Putamen (tissue), 1 donor: ENCODE data around the gene FARS2.

Experiments used
- DNase-seq: peaks from one replicate; pipeline ENCODE4 v3.0.0-alpha.2; 2016; ENCODE audit warnings: low spot score

Gene FARS2

GRCh38 chr6:5427586-5427985, 166.3 kb downstream of the FARS2 start:
- no peak for DNase-seq

GRCh38 chr6:5433324-5433723, 172.0 kb downstream of the FARS2 start:
- DNase-seq: no peak

DNA sequence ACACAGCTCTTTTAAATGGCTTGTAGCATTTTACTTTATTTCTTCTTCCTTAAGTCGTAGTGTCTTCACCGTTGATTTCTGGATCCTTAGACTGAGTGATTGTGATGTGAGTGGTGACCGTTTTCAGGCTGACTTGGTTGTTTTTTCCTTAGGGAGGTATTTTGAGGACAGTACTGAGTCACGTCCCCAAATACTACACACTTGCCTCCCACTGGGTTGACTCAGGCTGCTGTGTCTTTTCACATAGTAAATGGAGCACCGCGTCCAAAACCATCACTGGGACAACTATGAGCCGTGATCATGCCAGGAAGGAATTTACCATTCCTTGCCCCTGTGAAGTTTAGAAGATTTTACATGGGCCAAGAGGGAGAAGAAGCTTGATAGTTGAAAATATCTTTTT, 174.1 kb downstream of the FARS2 start:
- DNase-seq: peak; percentile 22

- DNase-seq: no peak
These were observed 177.7 kb downstream of the FARS2 start for GRCh38 chr6:5438922-5439584.

DNA sequence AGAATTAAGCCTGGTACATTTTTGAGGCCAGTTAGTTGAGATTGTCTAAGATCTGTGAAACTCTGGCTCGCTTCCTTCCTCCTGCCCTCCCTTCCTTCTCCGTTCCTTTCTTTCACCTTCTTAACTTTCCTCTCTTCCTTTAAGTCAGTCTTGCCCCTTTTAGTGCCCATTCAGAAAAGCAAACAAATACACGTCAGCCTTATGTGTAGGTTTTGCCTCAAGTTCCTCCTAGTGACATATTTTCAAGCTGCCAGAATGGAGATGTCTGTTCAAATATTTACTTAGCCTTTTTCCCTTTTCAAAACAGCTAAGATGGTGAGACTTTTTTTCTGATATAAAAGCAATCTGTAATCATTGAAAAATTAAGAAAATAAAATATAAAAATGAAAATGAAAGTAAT, 178.4 kb downstream of the FARS2 start:
- no peak for DNase-seq

GRCh38 chr6:5442319-5442718, 181.0 kb downstream of the FARS2 start:
- peak; percentile 77 for DNase-seq

GRCh38 chr6:5442916-5443315, 181.6 kb downstream of the FARS2 start:
- no peak for DNase-seq

DNA sequence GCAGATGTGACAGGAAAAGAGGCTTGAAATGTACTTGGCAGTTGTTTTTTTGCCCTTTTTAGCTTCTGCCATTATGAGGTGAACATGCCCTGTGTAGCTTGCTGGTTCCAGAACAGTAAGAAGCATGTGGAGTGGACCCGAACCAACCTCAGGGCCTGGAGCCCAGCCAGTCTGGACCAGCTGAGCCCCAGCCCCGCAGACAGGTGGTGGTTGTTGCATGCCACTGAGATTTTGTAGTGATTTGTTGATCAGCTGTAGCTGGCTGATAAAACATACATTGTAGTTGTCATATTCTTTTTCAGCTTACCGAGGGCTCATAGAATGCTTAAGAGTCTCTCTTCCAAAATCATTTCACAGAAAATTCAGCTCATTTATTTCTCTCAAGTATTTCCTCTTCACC, 182.2 kb downstream of the FARS2 start:
- no peak for DNase-seq

DNA sequence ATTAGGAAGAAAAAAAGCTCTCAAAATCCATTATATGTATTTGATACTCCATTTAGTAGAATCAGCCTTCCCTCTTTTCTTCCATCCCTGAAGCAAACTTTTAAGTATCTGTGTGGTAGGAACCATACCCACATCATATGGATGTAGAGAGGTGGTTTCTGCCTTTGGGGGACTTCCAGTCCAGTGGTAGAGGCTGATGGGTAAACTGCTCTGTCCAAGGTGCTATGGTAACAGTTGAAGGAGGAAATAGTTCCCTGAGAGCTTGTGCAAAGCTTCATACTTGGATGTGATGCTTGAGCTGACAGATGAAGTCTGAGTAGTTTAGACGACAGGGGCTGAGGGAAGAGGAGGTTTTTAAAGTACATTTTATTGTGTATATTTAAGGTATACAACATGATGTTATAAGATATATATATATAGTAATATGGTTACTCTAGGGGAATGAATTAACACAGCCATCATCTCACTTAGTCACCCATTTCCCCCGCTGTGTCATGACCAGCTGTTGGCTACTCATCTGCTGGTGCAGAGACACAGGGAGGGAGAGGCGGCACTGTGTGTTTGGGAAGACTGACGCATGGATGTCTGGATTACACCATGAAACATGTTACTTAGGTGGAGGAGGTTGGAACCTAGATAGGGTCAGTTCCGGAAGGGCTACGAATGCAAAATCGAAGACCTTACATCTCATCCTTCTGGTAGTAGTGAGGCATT, 185.2 kb downstream of the FARS2 start:
- no peak for DNase-seq

DNA sequence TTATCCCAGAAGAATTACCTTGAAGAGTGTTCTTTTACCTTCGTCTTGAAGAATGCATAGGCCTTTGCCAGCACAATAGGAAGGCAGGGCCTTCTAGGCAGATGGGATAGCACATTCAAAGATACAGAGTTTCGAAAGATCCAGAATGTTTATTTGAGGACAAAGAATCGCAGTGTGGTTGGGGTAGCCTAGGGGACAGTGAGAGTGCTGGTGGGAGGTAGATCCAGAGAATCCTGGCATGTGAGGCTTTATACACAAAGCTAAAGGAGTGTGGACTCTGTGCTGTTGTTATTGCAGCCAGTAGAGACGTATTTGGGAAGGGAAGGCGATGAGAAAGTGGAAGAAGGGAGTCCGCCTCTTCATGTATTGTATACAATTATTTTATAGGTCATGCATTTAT, 186.6 kb downstream of the FARS2 start:
- no peak for DNase-seq

GRCh38 chr6:5450073-5450472, 188.8 kb downstream of the FARS2 start:
- DNase-seq: no peak

- DNase-seq: no peak
These were observed 192.2 kb downstream of the FARS2 start for GRCh38 chr6:5453546-5453945.

DNA sequence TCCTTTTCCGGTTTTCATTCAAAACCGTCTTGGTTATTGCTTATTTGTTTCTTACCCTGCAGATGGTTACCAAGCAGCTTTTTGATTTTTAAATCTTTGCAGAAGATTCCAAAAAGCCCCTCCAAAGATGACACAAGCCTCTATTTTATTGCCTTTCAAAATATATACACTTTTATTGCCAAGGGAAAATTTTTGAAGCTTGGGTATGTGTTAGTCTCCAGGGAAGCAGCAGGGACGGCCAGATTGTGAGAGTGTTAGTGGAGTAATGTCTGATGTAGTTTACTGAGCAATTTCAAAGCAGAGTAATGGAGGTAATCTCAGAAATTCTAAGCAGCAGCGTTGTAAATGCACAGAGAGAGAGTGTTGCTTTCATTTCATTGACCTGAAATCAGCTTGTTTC, 193.8 kb downstream of the FARS2 start:
- DNase-seq: no peak

GRCh38 chr6:5457041-5457440, 195.7 kb downstream of the FARS2 start:
- no peak for DNase-seq

DNA sequence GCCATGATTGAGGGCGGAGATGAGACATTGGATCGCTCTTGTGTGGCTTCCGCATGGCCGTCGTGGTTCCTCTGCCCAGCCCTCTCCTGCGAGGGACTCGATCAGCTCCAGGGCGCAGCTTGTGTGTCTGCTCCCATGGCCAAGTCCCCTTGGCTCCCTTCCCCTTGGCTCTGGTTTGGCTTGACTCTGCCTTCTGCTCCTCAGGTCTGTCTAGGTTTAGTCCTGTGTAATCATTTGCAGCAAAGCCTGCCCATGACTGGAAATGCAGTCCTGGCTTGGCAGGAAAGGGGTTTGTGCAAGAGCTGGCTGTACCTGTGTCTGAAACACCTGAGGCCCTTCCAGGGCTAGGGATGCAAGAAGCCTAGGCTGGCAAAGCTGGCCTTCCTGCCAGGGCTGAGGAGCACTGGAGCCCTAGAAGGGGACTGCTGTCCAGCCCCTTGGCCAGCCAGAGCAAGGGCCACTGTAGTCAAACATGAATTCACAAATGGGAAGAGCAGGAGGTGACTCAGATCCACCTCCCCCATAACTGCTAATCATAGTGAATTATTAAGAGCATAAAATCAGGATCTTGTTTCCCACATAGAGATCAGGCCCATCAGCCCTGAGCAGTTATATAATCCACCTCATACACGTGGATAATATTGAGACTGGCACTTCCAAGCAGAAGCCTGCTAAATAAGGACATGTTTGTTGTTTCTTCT, 196.8 kb downstream of the FARS2 start:
- peak; percentile 33 for DNase-seq

DNA sequence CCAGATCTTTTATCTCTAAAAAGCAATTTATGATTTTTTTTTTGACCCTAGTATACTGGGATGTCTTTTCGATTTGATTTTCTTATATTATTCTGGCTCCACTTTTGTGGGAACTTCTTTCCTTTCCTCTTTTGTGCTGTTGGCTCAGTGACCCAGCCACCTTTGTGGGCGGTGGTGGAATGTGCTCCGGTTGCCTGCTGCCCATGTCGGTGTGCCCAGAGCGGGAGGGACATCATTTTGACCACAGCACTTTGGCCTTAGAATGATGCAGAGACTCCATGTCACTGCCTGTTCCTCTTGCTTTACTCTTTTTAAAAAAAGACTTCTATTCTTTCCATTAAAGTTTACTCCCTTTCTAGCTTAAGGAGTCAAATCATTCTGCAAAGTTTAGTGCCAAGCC, 198.0 kb downstream of the FARS2 start:
- no peak for DNase-seq

- DNase-seq: no peak
These were observed 200.1 kb downstream of the FARS2 start for GRCh38 chr6:5461365-5461764.

- DNase-seq: no peak
These were observed 201.5 kb downstream of the FARS2 start for GRCh38 chr6:5462856-5463255.

GRCh38 chr6:5463690-5464089, 202.4 kb downstream of the FARS2 start:
- no peak for DNase-seq

DNA sequence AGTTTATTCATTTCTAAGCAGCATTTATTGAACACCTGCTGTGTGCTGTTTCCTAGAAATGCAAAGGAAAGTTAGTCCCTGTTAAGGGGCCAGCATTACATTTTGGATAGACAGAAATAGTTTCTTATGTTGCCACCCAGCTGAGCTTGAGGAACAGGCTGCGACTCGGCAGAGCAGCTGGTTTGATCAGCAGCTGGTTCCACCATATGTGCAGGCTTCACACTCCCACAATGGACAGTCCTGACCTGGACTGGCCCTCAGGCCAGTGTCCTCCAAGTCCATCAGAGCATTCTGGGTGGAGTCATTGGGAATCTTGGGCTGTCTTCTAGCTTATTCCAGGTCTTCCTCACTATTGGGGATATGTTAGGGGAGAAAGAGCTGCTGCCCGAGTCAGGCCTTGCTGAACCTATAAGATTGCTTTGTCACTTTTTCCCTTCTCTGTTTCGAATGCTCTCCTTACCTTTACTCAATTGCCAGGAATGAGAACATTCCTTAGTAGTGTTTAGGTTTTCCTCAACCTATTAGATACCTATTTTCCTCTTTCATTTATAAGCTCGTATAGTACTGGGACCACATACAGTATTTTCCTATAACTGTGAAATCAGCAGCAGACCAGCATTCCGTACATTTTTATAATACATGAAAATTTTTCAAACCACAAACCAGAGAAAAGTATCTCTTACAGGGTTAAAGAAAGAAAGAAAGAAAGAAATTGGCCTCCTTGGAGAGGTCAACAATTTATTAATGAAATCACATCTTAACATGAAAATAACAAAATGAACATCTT, 203.0 kb downstream of the FARS2 start:
- DNase-seq: no peak

- DNase-seq: no peak
These were observed 205.2 kb downstream of the FARS2 start for GRCh38 chr6:5466281-5467136.

DNA sequence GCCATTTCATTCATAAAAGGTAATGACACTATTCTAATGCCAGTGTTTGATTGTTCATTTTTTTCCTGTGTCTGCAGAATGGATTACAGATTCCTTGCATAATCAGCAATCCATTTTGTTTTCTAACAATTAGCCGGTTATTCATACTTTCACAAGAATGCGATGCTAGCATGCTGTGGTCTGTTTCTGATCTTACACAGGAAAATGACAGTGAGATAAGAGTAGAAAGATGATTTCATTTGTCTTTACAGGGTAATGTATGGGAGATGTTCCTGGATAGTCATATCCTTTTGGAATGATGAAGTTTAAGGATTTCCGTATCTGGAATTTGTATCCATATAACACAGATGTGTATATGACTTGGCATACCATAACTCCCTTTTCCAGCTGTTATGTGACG, 207.3 kb downstream of the FARS2 start:
- no peak for DNase-seq
